K562 (cell line): ENCODE data around the gene ZNF280D. TPM values are rescaled to one million over a fixed set of nuclear protein-coding genes. Genes with fewer than 3 reads are reported as not detected.
A peak's percentile ranks its signal among the peaks of the same experiment; 100 is the strongest.

Experiments
- AFF1 ChIP-seq, 2 experiments: fragments of 450-650 bp; IDR thresholded peaks; 2 replicates each; pipeline ENCODE4 v1.6.1; 2018; ENCODE audit warnings: mild to moderate bottlenecking in 2 of 2, low read depth in 1 of 2; ENCODE audit not compliant: partially characterized antibody in 2 of 2
- ASH1L ChIP-seq: fragments of 450-650 bp; IDR thresholded peaks from 2 replicates; pipeline ENCODE4 v1.6.1; 2018; ENCODE audit warnings: borderline replicate concordance, mild to moderate bottlenecking, low read depth; ENCODE audit not compliant: partially characterized antibody
- BRF1 ChIP-seq: IDR thresholded peaks from 3 replicates; pipeline ENCODE4 v1.6.1; 2011; ENCODE audit warnings: borderline replicate concordance, mild to moderate bottlenecking; ENCODE audit not compliant: insufficient read length; ENCODE audit errors: extremely low read depth
- CTCF ChIP-seq, 3 experiments: IDR thresholded peaks in 2 of 3; conservative IDR thresholded peaks in 1 of 3; 2 replicates each; pipeline ENCODE4 v1.5.1; 2011 to 2012; ENCODE audit warnings: low read length in 3 of 3, mild to moderate bottlenecking in 3 of 3, control low read depth in 2 of 3, improper control_type of control experiment in 1 of 3, inconsistent platforms in 1 of 3, low read depth in 1 of 3, mixed read lengths in 1 of 3, moderate library complexity in 1 of 3; ENCODE audit not compliant: insufficient read depth in 2 of 3
- PHB ChIP-seq: fragments of 250-450 bp; sonication (Bioruptor Pico); IDR thresholded peaks from 2 replicates; pipeline ENCODE4 v1.5.0; 2021
- PRPF4 ChIP-seq: fragments of 200-400 bp; formaldehyde crosslinking; IDR thresholded peaks from one replicate; pipeline ENCODE4 v1.6.1; 2017; ENCODE audit warnings: low read length, low read depth, mild to moderate bottlenecking; ENCODE audit not compliant: insufficient read depth, poor library complexity, severe bottlenecking
- RCOR1 ChIP-seq, 2 experiments: IDR thresholded peaks; 2 replicates each; pipeline ENCODE4 v1.6.1; 2012; ENCODE audit warnings: low read depth in 2 of 2, low read length in 2 of 2, borderline replicate concordance in 1 of 2, improper control_type of control experiment in 1 of 2
- RNF2 ChIP-seq: sonication (generic); IDR thresholded peaks from 2 replicates; pipeline ENCODE4 v1.6.1; 2016
- SRSF1 ChIP-seq: fragments of 200-400 bp; formaldehyde crosslinking; IDR thresholded peaks from 2 replicates; pipeline ENCODE4 v1.6.1; 2017; ENCODE audit warnings: mild to moderate bottlenecking, low read depth, low read length, moderate library complexity
- TAF15 ChIP-seq: fragments of 200-400 bp; formaldehyde crosslinking; IDR thresholded peaks from 2 replicates; pipeline ENCODE4 v1.6.1; 2017; ENCODE audit warnings: mild to moderate bottlenecking, low read depth, low read length, moderate library complexity
- TCF7 ChIP-seq: sonication (generic); IDR thresholded peaks from 2 replicates; pipeline ENCODE4 v1.6.1; 2016; ENCODE audit warnings: antibody characterized with exemption, borderline replicate concordance
- ZBTB17 ChIP-seq: fragments of 450-650 bp; formaldehyde crosslinking; IDR thresholded peaks from 2 replicates; pipeline ENCODE4 v1.4.0; 2020; ENCODE audit warnings: mild to moderate bottlenecking
- ZFP1 ChIP-seq: fragments of 450-650 bp; formaldehyde crosslinking; IDR thresholded peaks from 2 replicates; pipeline ENCODE4 v1.4.0; 2020; ENCODE audit warnings: mild to moderate bottlenecking, mixed read lengths
- ZNF146 ChIP-seq: IDR thresholded peaks from one replicate; pipeline ENCODE4 v1.6.1; 2018; ENCODE audit warnings: missing compliant biosample characterization; ENCODE audit not compliant: unreplicated experiment
- ZNF41 ChIP-seq: fragments of 250-450 bp; sonication (Bioruptor Pico); conservative IDR thresholded peaks from 2 replicates; pipeline ENCODE4 v1.4.0; 2020; ENCODE audit warnings: mild to moderate bottlenecking
- polyA plus RNA-seq, 8 experiments: library from polyadenylated mRNA; depleted of rRNA in 4 of 8; stranded (reverse) in 5 of 8; unstranded in 3 of 8; fragments of >200 nt; fragmentation: Nextera tagmentation in 2 of 8; fragmentation: Illumina TruSeq in 1 of 8; extraction: Ambion mirVana in 2 of 8; extraction: Trizol in 1 of 8; gene quantifications; 2 replicates each; pipeline versions ENCODE4 v1.2.1 to v1.2.3, GENCODE V29; 2011 to 2014; ENCODE audit warnings: inconsistent platforms in 1 of 8, missing spikeins in 1 of 8
- total RNA-seq, 7 experiments: library from RNA; depleted of rRNA in 6 of 7; stranded (reverse); fragments of >200 nt in 6 of 7; fragmentation: Illumina TruSeq in 2 of 7; extraction: Trizol in 2 of 7; gene quantifications; 2 replicates each; pipeline versions ENCODE4 v1.2.1 to v1.2.3, GENCODE V29; 2011 to 2021; ENCODE audit warnings: low replicate concordance in 1 of 7

ZNF280D gene
- total and polyA plus RNA-seq, 9 of the 15 experiments (the other 6 are each of a cell fraction or from before 2014, with no cell fraction given): 8.3 to 21.8 (median 18.4) TPM

GRCh38 chr15:56735589-56735988, 2.3 kb upstream of the ZNF280D start (continued):
- TF ChIP-seq CTCF (IDR thresholded peaks at IDR 0.05 in 2 of 3, conservative IDR thresholded peaks at IDR 0.05 in 1 of 3; ENCODE audit: insufficient read depth in 2 of 3, low read depth in 1 of 3, low read length in 3 of 3): no peak
- TF ChIP-seq TAF15: no peak
- TF ChIP-seq PHB: no peak
- no peak for TF ChIP-seq PRPF4
- TF ChIP-seq ZBTB17 (CRISPR knock-in tag): peak; percentile 95
- TF ChIP-seq ASH1L: no peak
- no peak for TF ChIP-seq RCOR1 (IDR thresholded peaks at IDR 0.05; ENCODE audit: borderline replicate concordance in 1 of 2, low read depth in 2 of 2, low read length in 2 of 2)
- no peak for TF ChIP-seq ZNF146
- no peak for TF ChIP-seq AFF1 (IDR thresholded peaks at IDR 0.05; ENCODE audit: low read depth in 1 of 2, partially characterized antibody in 2 of 2)
- TF ChIP-seq SRSF1: no peak
- TF ChIP-seq BRF1: no peak
- TF ChIP-seq TCF7: no peak
- TF ChIP-seq RNF2: no peak
- peak; percentile 92 for TF ChIP-seq ZNF41 (CRISPR knock-in tag)
- peak; percentile 91 for TF ChIP-seq ZFP1 (CRISPR knock-in tag)
